ENCODE measurements around the gene DDX39A.

DNA sequence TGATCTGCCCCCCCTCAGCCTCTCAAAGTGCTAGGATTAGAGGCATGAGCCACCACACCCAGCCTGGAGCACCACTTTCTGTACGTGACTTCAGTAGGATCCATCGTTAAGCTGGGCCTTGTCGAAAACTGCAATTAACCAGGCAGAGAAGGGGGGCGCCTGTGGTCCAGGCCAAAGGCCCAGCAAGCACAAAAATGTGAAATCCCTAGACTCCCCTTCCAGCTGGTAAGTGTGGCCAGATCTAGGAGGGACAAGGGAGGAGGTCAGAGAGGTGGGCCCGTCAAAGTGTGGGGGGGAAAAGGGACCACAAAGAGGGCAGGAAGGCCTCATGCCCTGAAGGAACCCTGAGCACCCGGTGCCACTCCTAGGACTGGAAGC lies 13.8 kb downstream of the DDX39A start:
- TF ChIP-seq, protein P1, sequence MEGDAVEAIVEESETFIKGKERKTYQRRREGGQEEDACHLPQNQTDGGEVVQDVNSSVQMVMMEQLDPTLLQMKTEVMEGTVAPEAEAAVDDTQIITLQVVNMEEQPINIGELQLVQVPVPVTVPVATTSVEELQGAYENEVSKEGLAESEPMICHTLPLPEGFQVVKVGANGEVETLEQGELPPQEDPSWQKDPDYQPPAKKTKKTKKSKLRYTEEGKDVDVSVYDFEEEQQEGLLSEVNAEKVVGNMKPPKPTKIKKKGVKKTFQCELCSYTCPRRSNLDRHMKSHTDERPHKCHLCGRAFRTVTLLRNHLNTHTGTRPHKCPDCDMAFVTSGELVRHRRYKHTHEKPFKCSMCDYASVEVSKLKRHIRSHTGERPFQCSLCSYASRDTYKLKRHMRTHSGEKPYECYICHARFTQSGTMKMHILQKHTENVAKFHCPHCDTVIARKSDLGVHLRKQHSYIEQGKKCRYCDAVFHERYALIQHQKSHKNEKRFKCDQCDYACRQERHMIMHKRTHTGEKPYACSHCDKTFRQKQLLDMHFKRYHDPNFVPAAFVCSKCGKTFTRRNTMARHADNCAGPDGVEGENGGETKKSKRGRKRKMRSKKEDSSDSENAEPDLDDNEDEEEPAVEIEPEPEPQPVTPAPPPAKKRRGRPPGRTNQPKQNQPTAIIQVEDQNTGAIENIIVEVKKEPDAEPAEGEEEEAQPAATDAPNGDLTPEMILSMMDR (IDR thresholded peaks at IDR 0.05), result no peak
- TF ChIP-seq POLR2A (IDR thresholded peaks at IDR 0.05), result no peak
